SK-N-SH treated with all-trans-retinoic acid at 6 μM for 48 hours (cell line): Measurements from ENCODE around the gene CYP19A1.

Experiments
- CREB5 ChIP-seq: fragments of 250-450 bp; sonication (Bioruptor Pico); IDR thresholded peaks from 2 replicates; pipeline ENCODE4 v1.5.1; 2020; ENCODE audit warnings: low read depth, mild to moderate bottlenecking, moderate library complexity
- PPARA ChIP-seq: fragments of 250-450 bp; sonication (Bioruptor Pico); IDR thresholded peaks from 2 replicates; pipeline ENCODE4 v1.5.0; 2020; ENCODE audit warnings: mild to moderate bottlenecking, borderline replicate concordance
- TOX ChIP-seq: fragments of 250-450 bp; sonication (Bioruptor Pico); IDR thresholded peaks from 2 replicates; pipeline ENCODE4 v1.8.0; 2021; ENCODE audit warnings: mild to moderate bottlenecking, moderate library complexity, borderline replicate concordance
- ZNF565 ChIP-seq: fragments of 450-650 bp; formaldehyde crosslinking; conservative IDR thresholded peaks from 2 replicates; pipeline ENCODE4 v1.5.0; 2020; ENCODE audit warnings: low read depth, mild to moderate bottlenecking, moderate library complexity
- ZNF70 ChIP-seq: fragments of 450-650 bp; formaldehyde crosslinking; IDR thresholded peaks from 2 replicates; pipeline ENCODE4 v1.5.0; 2020; ENCODE audit warnings: mild to moderate bottlenecking, moderate library complexity

- no peak for TF ChIP-seq CREB5 (CRISPR knock-in tag)
- no peak for TF ChIP-seq ZNF565 (CRISPR knock-in tag)
- TF ChIP-seq ZNF70 (CRISPR knock-in tag), result no peak
- no peak for TF ChIP-seq TOX
- no peak for TF ChIP-seq PPARA (CRISPR knock-in tag)
Observed at GRCh38 chr15:51269496-51269895, 68.9 kb downstream of the CYP19A1 start.
